GM18508 (cell line): ENCODE results near the gene CORO2A.
"Not testable (repeated sequence)": the region's sequence is repeated elsewhere in the genome, so short reads cannot be mapped to it uniquely, and the experiment has no call there.

Source experiments
- ATAC-seq: cut with Tn5 transposase; IDR thresholded peaks from one replicate; pipeline ENCODE4 v1.9.1; 2021; ENCODE audit warnings: moderate number of reproducible peaks; ENCODE audit not compliant: insufficient read depth, unreplicated experiment

CORO2A gene

DNA sequence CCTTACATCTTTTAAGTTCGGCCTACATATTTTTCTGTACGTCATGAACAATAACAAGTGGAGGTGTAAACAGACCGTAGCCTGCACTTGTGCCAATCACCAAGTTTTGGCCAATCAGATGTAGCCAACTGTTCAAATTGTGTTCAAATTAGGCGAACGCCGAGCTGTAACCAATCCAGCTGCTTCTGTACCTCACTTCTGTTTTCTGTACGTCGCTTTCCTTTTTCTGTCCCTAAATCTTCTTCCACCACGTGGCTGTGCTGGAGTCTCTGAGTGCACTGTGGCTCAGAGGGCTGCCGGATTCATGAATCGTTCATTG lies 99.9 kb downstream of the CORO2A start:
- no peak for ATAC-seq

- no peak for ATAC-seq
Measured at GRCh38 chr9:98091735-98092612, 100.5 kb downstream of the CORO2A start.

GRCh38 chr9:98090674-98091073 lies 101.8 kb downstream of the CORO2A start:
- ATAC-seq = not testable (repeated sequence)

GRCh38 chr9:98087420-98088354 lies 104.8 kb downstream of the CORO2A start:
- ATAC-seq = no peak

- no peak for ATAC-seq
Measured at GRCh38 chr9:98086461-98086860, 106.0 kb downstream of the CORO2A start.

DNA sequence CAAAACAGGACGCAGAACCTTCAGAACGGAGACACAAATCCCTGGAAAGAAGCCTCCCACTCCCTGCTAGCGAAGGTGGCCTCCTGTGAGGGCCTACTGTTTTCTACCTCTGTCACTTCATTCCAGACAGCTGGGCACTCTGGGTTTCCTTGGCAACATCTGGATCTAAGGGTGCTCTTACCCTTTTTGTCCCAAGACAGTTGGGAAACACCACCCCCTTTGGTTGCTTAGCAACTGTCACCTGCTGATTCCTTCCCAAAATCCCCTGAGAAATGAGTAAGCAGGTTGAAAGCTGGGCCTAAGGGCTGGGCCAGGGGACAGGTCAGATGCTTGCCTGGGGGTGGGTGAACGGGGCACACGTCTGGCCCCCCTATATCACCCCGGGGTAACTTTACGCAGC lies 106.5 kb downstream of the CORO2A start:
- ATAC-seq = no peak

GRCh38 chr9:98085058-98085457 lies 107.4 kb downstream of the CORO2A start:
- no peak for ATAC-seq

DNA sequence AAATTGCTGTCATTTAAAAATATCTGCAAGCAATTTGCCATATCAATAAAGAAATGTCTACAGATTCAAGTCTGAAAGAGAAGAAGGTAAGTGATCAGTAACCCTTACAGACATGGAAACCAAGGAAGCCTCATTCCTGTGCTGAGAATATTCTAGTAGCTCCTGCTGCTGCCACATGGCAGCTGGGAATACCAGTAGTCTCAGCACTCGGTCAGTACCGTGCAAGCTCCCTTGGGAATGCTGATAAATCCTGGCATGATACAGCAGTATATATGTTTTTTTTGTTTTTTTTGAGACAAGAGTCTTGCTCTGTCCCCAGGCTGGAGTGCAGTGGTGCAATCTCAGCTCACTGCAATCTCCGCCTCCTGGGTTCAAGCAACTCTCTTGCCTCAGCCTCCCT lies 108.0 kb downstream of the CORO2A start:
- no peak for ATAC-seq

GRCh38 chr9:98083566-98084183 lies 108.8 kb downstream of the CORO2A start:
- no peak for ATAC-seq

DNA sequence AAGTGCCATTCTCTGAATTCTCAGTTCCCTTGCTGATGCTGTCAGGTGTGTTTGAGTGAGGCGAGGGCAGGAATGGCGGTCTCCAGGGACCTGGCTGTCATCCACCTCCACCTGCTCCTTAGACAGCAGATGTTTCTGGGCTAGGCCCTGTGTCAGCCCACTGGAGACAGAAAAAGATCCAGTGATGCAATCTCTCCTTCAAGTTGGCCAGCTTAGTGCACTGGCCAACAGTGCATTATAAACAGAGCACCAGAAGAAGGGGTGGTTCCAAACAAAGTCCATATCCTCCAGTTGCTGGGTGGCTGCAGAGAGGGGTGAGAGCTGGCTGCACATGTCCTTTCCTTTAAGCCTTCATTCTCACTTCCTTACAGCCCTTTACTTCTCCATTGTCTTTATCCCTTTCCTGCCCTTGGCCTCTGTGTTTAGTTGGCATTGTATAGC lies 109.4 kb downstream of the CORO2A start:
- no peak for ATAC-seq

- ATAC-seq = no peak
Measured at GRCh38 chr9:98081477-98082219, 110.8 kb downstream of the CORO2A start.

- ATAC-seq = no peak
Measured at GRCh38 chr9:98080780-98081179, 111.7 kb downstream of the CORO2A start.

- ATAC-seq = no peak
Measured at GRCh38 chr9:98080326-98080725, 112.1 kb downstream of the CORO2A start.

DNA sequence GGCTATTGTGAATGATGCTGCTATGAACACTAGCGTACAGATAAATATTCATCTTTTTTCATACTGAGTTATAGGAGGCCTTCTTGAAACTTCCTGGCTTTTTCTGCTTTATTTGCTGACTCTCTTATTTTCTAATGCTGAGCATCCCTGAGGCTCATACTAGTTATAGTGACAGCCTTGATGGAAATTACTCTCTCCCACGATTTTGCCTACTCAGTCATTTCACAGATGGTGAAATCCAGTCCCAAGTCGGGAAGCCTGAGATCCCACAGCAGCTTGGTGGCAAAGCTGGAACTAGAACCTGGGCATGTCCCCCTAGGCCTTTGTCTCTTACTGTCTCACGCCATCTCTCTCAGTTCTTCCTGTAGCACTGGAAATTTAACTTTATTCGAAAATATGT lies 113.5 kb downstream of the CORO2A start:
- no peak for ATAC-seq

DNA sequence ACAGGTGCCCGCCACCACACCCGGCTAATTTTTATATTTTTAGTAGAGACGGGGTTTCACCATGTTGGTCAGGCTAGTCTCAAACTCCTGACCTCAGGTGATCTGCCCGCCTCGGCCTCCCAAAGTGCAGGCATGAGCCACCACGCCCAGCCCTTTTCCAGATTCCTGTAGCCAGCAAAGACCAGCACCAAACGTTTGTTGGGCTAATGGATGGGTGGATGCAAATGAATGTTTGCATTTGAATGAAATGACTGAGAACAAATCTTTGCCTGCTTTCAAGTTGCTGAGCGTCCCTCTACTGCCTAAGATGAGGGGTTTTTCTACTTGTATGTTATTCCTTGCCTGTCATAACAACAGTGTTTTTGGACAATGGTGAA lies 115.9 kb downstream of the CORO2A start:
- ATAC-seq = not testable (repeated sequence)

GRCh38 chr9:98075332-98075805 lies 117.1 kb downstream of the CORO2A start:
- ATAC-seq = no peak

- ATAC-seq = no peak
Measured at GRCh38 chr9:98074115-98074990, 118.1 kb downstream of the CORO2A start.

DNA sequence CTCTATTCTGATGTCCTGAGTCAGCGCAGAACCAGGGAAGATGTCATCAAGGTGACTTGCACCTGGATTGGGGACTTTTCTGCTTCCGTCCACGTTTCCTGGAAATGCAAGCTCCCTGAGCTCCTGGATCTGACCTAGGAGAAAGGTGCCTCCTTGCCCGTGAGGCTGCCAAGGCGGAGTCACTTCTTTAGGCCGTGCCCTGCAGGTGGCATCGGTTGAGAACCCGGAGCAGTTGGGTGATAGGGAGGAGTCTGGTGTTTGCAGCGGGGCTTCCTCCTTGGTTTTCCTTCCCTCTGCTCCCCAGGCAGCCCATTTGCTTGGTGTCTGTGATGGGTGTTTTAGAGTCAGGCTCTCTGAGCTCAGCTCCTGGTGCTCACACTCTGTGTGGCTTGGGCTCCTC lies 120.7 kb downstream of the CORO2A start:
- ATAC-seq = no peak
